Kidney epithelial cell (primary cell): Measurements from ENCODE around the gene CSK. TPM values are rescaled to one million over a fixed set of nuclear protein-coding genes. Genes with fewer than 3 reads are reported as not detected.

Experiments
- DNase-seq: peaks from one replicate; pipeline ENCODE4 v3.0.0-alpha.2; 2010; ENCODE audit warnings: low read depth
- H3K27me3 ChIP-seq: 2 replicates; pipeline ENCODE4 v1.6.0; 2011; ENCODE audit warnings: low read length; ENCODE audit not compliant: control insufficient read depth, insufficient read depth
- H3K36me3 ChIP-seq: 2 replicates; pipeline ENCODE4 v1.5.1; 2011; ENCODE audit warnings: low read length; ENCODE audit not compliant: control insufficient read depth, insufficient read depth
- H3K4me3 ChIP-seq: 2 replicates; pipeline ENCODE4 v1.5.1; 2011; ENCODE audit warnings: low read depth, mild to moderate bottlenecking, control low read depth, low read length
- CTCF ChIP-seq: IDR thresholded peaks from 2 replicates; pipeline ENCODE4 v1.5.1; 2011; ENCODE audit warnings: mild to moderate bottlenecking, moderate library complexity, low read length, control low read depth, inconsistent platforms; ENCODE audit not compliant: insufficient read depth, poor library complexity, severe bottlenecking
- total RNA-seq: library from RNA; depleted of rRNA; stranded (reverse); fragments of >200 nt; gene quantifications from 2 replicates; pipeline ENCODE4 v1.2.3, GENCODE V29; 2015

CSK gene
- total RNA-seq, 1 donor from 2014 or later = 48.0 TPM

GRCh38 chr15:74778599-74778970 is 3.3 kb upstream of the CSK start:
- no peak overlapping the region for H3K4me3 ChIP-seq
- no peak for DNase-seq
- no peaks in the 10 kb centered on the region for H3K27me3 ChIP-seq
- H3K36me3 ChIP-seq = no peaks in the 10 kb centered on the region
- TF ChIP-seq CTCF = no peak

GRCh38 chr15:74779162-74779648 is 2.7 kb upstream of the CSK start:
- no peak overlapping the region for H3K4me3 ChIP-seq
- DNase-seq = no peak
- no peaks in the 10 kb centered on the region for H3K27me3 ChIP-seq
- TF ChIP-seq CTCF = no peak
- H3K36me3 ChIP-seq = no peaks in the 10 kb centered on the region

- no peaks in the 10 kb centered on the region for H3K27me3 ChIP-seq
- H3K4me3 ChIP-seq = no peak overlapping the region
- no peak for TF ChIP-seq CTCF
- H3K36me3 ChIP-seq = no peaks in the 10 kb centered on the region
- no peak for DNase-seq
Observed at GRCh38 chr15:74780523-74781430, 1.1 kb upstream of the CSK start.

GRCh38 chr15:74782259-74783071 is 585 bp downstream of the CSK start:
- TF ChIP-seq CTCF = no peak
- H3K4me3 ChIP-seq = peak overlapping the region; percentile 65
- no peak for DNase-seq
- H3K27me3 ChIP-seq = no peaks in the 10 kb centered on the region
- H3K36me3 ChIP-seq = no peaks in the 10 kb centered on the region

- Histone ChIP-seq H3K27me3 (no peaks in the 10 kb centered on the region), H3K36me3 (no peaks in the 10 kb centered on the region), H3K4me3 (peak overlapping the region; percentile 65)
- DNase-seq = no peak
- no peak for TF ChIP-seq CTCF
Observed at GRCh38 chr15:74783072-74783807, 1.4 kb downstream of the CSK start.
